GM21717 (cell line): Measurements from ENCODE around the gene PTCD1.
A peak's percentile ranks its signal among the peaks of the same experiment; 100 is the strongest.

Source experiments
- ATAC-seq: cut with Tn5 transposase; IDR thresholded peaks from one replicate; pipeline ENCODE4 v1.9.1; 2021; ENCODE audit warnings: mild to moderate bottlenecking, moderate library complexity; ENCODE audit not compliant: unreplicated experiment

Gene PTCD1

DNA sequence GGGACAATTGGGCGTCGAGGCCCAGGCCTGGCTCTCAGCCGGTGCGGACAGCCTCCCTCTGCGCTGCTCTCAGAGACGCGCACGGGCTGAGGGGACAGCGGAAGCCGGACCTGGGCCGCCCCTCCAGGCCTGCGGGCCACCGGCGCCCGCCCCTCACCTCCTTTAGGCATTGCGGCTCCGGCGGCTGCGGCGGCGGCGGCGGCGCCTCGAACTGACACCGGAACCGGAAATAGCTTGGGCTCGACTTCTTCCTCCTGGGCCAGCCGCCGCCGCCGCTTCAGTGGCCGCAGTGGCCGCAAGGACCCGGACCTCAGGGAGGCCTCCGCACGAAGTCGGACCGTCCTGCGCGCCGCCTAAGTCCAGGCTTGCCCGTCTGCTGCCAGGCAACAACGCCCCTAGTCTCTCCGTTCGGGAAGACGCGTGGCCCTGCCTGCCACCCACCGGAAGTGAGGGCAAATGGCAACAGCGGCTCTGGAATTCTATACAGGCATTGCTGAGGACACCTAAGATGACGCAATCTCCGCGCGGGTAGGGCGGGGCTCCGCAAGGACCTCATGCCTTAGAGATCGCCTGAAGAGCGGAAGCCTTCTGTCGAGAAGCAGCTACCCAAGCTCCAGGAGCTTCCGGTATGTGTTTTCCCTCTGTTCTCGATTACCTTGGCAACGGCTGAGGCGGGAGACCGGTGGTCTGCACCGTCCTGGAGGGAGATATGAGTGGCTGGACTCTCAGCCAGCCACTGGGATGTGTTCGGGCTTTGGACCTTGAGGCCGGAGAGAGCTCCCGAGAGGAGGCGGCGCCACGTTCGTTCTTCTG is 30.0 kb downstream of the PTCD1 start, which contains the start of the genes BUD31 and PDAP1:
Gene BUD31, plus strand, starts transcription at position 591 of the 813 bp plus-strand sequence. CDS start 2,124 bp downstream, outside the sequence.
Gene PDAP1, minus strand, starts transcription at position 219 of the 813 bp plus-strand sequence. Its CDS starts 49 bp downstream, at position 170.
- ATAC-seq = peak; percentile 83

- no peak for ATAC-seq
These were observed 30.7 kb downstream of the PTCD1 start for GRCh38 chr7:99407872-99408378.

- ATAC-seq = no peak
These were observed 32.0 kb downstream of the PTCD1 start for GRCh38 chr7:99406557-99406956.

DNA sequence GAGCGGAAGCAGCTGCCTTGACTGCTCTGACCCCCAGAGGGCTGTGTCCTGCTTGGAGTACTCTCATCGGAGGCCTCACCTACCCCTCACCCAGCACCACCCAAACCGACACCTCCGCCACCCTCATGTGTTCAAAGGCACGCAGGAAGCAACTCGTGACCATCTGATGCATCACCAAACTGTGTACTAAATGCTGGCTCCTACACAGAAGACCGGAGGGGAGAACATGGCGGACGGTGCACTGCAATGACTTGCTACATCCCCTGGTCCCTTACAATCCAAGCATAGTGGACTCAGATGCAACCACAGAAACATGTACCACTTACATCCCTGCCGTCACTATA is 33.6 kb downstream of the PTCD1 start:
- ATAC-seq = no peak

DNA sequence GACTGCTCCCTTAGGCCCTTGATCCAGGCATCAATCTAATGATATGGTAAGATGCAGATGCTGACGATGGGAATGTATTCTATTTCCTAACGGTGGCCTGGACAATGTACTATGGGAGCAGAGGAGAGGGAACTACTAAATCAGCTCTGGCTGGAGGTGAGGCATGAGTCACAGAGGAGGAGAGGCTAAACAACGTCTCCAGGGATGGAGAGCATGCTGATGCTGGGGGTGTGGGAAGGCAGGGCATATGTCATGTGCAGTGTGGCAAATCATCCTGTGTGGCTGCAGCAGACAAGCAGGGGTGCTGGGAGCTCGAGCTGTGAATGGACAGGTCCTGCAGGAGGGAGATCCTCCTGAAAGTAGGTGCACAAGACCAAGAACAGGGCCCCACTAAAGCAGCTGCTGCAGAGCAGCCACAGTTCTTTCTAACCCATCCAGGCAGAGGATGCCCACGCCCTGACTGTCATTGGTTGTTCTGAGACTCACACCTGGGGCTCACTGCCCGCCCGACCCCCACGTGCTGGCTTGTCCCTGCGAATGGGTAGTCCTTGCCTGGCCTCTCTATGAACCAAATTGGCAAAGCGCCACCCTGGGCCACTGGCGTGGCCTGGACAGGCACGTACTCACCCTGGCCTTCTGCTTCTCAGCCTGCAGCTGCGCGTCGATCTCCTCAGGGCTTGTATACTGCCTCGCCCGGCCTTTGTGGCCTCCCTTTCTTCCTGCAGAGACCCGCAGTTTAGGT is 34.2 kb downstream of the PTCD1 start:
- no peak for ATAC-seq

DNA sequence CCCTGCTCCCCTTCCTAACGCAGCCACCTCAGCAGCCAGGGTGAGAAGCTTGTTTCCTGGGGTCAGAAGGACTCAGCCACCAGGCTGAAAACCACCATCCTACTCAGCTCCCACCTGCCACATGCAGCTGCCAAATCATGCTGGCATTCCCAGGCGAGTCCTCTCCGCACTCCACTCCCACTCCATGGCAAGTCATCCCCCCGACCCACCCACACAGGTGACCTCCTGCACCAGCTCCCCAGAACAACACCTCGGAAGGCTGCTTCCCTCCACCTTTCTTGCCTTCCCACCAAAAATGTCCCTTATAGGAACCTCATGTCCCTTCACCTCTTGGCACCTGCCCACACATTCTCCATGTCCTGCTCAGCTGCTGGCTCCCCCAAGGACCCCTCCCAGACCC is 34.8 kb downstream of the PTCD1 start:
- no peak for ATAC-seq

DNA sequence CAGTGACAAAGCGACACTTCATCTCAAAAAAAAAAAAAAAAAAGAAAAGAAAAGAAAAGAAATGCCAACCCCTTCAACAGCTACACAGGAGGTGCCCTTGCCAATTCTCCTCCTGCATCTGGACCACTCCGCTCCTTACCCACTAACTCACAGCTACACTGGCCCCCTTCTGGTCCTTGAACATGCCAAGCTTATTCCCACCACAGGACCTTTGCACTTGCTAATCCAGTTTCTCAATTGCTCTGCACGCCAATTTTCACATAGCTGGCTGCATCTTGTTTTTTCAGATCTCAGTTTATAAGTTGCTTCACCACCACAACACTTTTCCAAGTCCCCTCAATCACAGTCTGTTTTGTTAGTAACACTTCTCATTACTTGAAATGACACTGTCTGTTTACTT is 35.7 kb downstream of the PTCD1 start:
- no peak for ATAC-seq

DNA sequence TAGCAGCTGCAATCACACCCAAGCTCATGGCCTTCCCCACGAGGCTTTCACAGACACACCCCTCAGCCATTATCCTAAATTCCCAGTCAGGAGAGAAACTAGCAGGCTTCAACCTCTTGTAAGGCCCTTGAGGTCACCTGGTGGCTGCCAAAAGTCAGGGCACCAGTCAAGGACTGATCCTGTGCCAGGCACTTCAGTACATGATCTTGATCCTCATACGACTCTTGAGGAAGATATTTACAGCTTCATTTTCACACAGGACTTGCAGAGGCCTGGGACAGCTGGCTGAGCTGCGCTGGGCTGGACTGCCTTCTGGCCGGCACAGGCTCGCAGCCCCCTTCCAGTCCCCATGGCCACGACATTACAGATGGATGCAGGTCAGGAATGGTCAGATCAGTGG is 39.0 kb downstream of the PTCD1 start:
- no peak for ATAC-seq

DNA sequence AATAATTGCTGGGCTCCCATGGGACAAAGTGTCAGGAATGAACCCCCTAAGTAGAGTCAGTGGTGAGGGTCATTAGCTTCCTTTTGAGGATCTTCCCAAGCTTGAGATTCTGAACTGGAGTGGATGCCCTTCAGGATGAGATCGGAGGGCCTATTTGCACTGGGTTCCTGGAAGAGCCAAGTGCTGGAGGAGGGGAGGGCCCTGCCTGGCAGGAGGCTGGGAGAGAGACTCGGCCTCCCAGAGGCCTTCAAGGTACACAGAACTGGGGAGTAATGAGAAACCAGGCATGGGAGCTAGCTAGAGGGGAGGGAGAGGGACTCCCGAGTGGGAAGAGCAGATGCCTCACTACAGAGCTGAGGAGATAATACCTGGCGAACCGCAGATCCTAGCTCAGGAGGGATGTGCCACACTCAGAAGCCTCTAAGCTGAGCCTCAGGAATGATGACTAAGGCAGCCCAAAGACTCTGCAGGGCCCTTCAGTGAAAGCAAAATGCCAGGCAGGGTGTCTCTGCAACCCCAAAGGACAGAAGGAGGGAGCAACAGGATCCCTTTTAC is 39.6 kb downstream of the PTCD1 start:
- no peak for ATAC-seq

GRCh38 chr7:99397297-99397983 is 41.2 kb downstream of the PTCD1 start:
- no peak for ATAC-seq

DNA sequence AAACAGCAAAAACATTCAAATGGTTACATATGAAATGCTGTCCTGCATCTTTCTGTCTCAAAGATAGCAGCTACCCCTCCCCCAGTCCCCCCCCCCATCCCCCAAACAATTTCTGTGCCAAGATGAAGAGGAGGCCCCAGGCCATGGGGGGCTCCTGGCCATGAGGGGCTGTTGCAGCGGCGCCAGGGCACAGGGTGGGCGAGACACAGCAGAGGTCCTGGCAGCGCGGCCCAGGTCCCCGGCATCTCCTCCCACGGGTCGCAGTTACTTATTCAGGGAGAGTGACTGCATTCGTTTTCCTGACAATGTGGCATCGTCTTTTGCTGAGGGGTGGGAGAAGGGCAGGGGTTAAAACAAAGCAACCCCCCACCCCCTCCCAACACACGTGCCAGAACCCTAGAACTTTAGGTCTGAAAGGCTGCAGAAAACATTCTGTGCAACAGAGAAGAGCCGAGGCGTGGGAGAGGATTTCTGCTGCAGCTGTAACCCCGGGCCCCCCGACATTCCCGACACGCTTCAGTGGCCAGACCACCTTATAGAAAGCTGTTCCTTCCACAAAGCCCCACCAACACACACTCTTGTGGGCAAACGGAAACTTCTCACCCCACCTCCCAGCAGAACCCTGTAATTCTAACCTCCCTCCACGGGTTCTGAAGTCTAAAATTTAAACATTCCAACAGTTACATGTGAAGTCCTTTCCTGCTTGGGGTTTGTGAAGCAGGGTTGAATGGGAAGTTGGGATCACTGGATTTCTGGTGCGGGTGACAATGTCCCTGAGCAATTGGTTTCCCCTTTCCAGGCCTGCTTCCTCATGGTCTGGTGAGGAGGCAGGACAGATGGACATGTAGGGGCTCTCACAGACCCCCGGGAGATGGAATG is 41.9 kb downstream of the PTCD1 start:
- ATAC-seq = no peak

GRCh38 chr7:99395616-99396327 is 42.8 kb downstream of the PTCD1 start:
- ATAC-seq = no peak

DNA sequence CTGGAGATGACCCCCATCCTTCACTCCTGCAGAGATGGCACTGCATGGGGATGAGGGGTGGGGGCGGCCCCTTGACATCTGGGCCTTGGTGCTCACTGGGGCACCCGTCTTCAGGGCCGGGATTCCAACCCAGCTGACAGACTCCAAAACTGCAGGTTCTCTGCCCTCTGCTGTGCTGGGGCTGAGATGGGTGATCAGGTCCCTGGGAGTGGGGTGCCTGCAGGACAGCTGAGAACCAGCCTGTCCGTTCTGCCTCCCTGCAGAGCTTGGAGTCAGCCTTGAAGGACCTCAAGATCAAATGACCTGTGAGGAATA is 44.5 kb downstream of the PTCD1 start:
- no peak for ATAC-seq

- no peak for ATAC-seq
These were observed 45.0 kb downstream of the PTCD1 start for GRCh38 chr7:99393355-99394187.

- peak; percentile 53 for ATAC-seq
These were observed 45.8 kb downstream of the PTCD1 start for GRCh38 chr7:99392659-99393354.

DNA sequence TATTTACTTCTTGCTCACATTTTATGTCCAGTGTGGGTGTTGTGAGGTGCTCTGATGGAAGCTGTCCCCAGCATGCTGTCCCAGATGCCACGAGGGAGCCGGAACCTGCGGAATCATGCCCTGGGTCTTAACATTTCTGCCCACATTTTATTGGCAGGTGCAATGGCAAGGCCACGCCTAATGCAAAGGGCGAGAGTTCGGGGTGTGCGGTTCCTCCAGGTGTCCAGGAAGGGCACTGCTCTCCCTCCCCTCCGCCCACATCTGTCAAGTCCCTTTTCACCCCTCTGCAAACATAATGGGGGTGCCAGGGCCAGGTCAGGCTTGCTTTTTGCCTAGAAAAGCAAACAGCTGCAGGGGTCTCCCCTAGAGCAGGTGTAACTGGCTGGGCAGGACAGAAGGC is 46.6 kb downstream of the PTCD1 start:
- no peak for ATAC-seq

DNA sequence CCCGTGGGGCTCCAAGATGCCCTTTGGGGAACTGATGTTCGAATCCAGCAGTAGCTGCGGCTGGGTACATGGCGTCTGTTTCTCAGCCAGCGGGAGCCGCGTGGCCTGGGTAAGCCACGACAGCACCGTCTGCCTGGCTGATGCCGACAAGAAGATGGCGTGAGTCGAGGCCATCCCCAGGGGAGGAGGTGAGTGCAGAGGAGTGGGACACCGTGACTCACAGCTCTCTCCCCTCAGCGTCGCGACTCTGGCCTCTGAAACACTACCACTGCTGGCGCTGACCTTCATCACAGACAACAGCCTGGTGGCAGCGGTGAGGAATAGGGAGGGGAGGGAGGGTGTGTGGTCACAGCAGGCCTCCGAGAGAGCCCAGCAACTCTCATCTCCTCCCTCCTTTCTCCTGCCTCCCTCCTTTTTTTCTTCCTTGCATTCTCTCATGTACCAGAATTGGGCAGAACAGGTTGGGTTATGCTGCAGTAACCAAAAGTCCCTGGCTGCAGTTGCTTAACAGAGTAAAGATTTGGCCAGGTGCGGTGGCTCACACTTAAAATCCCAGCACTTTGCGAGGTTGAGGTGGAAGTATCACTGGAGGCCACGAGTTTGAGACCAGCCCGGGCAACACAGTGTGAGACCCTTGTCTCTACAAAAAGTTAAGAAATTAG is 47.5 kb downstream of the PTCD1 start:
- ATAC-seq = no peak

DNA sequence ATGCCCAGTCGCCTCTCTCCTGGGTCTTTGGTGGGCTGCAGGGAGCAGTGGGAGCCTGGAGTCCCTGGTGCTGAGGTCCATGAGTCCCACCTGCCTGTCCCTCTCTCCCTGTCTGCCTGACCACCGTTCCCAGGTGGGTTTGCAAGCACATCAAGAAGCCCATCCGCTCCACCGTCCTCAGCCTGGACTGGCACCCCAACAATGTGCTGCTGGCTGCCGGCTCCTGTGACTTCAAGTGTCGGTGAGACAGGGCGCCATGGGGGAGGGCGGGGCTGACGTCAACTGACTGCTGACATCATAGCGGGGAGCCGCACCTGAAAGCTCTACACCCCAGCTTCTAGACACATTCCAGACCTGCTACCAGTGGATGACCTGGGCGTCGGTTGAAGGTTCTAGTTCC is 48.8 kb downstream of the PTCD1 start:
- ATAC-seq = no peak
